ENCODE measurements around the gene CD226. TPM values are rescaled to one million over a fixed set of nuclear protein-coding genes. Genes with fewer than 3 reads are reported as not detected.
A peak's percentile ranks its signal among the peaks of the same experiment; 100 is the strongest.

The CD226 gene
- polyA plus RNA-seq, 1 of the 3 experiments (the other 2 are of a cell fraction) = 0.56 TPM

- no peak for TF ChIP-seq CTCF (IDR thresholded peaks at IDR 0.05)
- TF ChIP-seq ZBTB33 (IDR thresholded peaks at IDR 0.05; ENCODE audit: borderline replicate concordance, low read depth) = no peak
- TF ChIP-seq MXI1 (IDR thresholded peaks at IDR 0.05; ENCODE audit: low read depth, low read length) = no peak
- TF ChIP-seq NRF1 (IDR thresholded peaks at IDR 0.05; ENCODE audit: low read depth, low read length) = no peak
Measured at GRCh38 chr18:69839497-69839896, 108.2 kb downstream of the CD226 start (continued).

GRCh38 chr18:69838620-69839411, 108.9 kb downstream of the CD226 start:
- no peaks in the 10 kb centered on the region for H3K4me1 ChIP-seq (ENCODE audit: control insufficient read depth in 1 of 2, insufficient read depth in 2 of 2, low read depth in 1 of 2, low read length in 1 of 2)
- ChIA-PET POLR2A (interaction anchor here (0.7 kb wide), 1 partner anchor 16 kb away, joined by 3 read pairs; no protein-coding TSS in a partner anchor), CTCF (no interaction called here)
- H3K36me3 ChIP-seq (replicated peaks in 1 of 2; ENCODE audit: control insufficient read depth in 1 of 2, insufficient read depth in 2 of 2, low read length in 1 of 2) = no peaks in the 10 kb centered on the region
- no peaks in the 10 kb centered on the region for H4K20me1 ChIP-seq (ENCODE audit: insufficient read depth)
- no peaks in the 10 kb centered on the region for H3K27me3 ChIP-seq (ENCODE audit: insufficient read depth)
- H3K4me2 ChIP-seq = no peak overlapping the region
- H3K9me2 ChIP-seq = no peaks in the 10 kb centered on the region
- H3K9me3 ChIP-seq = no peaks in the 10 kb centered on the region
- no peak overlapping the region for H2AFZ ChIP-seq (ENCODE audit: low read depth)
- no peaks in the 10 kb centered on the region for H3F3A ChIP-seq (replicated peaks; ENCODE audit: insufficient read depth)
- no peak overlapping the region for H3K9ac ChIP-seq
- H3K79me2 ChIP-seq (ENCODE audit: insufficient read depth) = no peaks in the 10 kb centered on the region
- no peak overlapping the region for H3K27ac ChIP-seq (ENCODE audit: low read depth in 2 of 2, low read length in 1 of 2)
- peak; percentile 29 for DNase-seq
- WGBS (ENCODE audit: low lambda C conversion rate) = 87% methylated on average over 3 of the region's 3 CpGs
- H3K4me3 ChIP-seq (ENCODE audit: low read depth in 2 of 2, low read length in 1 of 2) = no peak overlapping the region
- TF ChIP-seq JUND (IDR thresholded peaks at IDR 0.05) (no peak), TCF12 (IDR thresholded peaks at IDR 0.05) (no peak), RXRA (IDR thresholded peaks at IDR 0.05; ENCODE audit: borderline replicate concordance, low read depth) (no peak), CHD2 (IDR thresholded peaks at IDR 0.05; ENCODE audit: low read length, partially characterized antibody) (no peak), GABPA (IDR thresholded peaks at IDR 0.05; ENCODE audit: low read depth) (no peak), TEAD4 (IDR thresholded peaks at IDR 0.05; ENCODE audit: borderline replicate concordance, insufficient read depth) (no peak), RAD21 (IDR thresholded peaks at IDR 0.05; ENCODE audit: low read length) (no peak), IRF3 (IDR thresholded peaks at IDR 0.05; ENCODE audit: low read depth, low read length) (no peak), SIN3A (IDR thresholded peaks at IDR 0.05; ENCODE audit: borderline replicate concordance, low read depth, low read length) (no peak), EZH2phosphoT487 (IDR thresholded peaks at IDR 0.05; ENCODE audit: borderline replicate concordance, low read depth) (no peak), CTCF (IDR thresholded peaks at IDR 0.05) (no peak), REST (IDR thresholded peaks at IDR 0.05; ENCODE audit: low read depth, low read length) (no peak), ELF1 (IDR thresholded peaks at IDR 0.05) (no peak), PBX3 (IDR thresholded peaks at IDR 0.05) (no peak), FOXJ3 (CRISPR knock-in tag; IDR thresholded peaks at IDR 0.05) (no peak)
